PC-9 (cell line): ENCODE results near the gene CMIP. TPM values are rescaled to one million over a fixed set of nuclear protein-coding genes. Genes with fewer than 3 reads are reported as not detected.

ENCODE experiments used
- BruUV-seq: library from RNA; stranded (reverse); fragments of 400-500 nt; replicated peaks from 2 replicates; lab custom pipeline; 2021; lab: Mats Ljungman, UMichigan
- CTCF ChIA-PET: fragments of 300-600 bp; sonication (Branson Sonifier 250); formaldehyde crosslinking; loops from one replicate; lab custom pipeline; 2022; ENCODE audit warnings: antibody characterized with exemption; lab: Charles Lee
- POLR2A ChIA-PET: fragments of 300-600 bp; sonication (Branson Sonifier 250); formaldehyde crosslinking; loops from one replicate; lab custom pipeline; 2022; ENCODE audit warnings: antibody characterized with exemption; ENCODE audit not compliant: unreplicated experiment; lab: Charles Lee
- DNase-seq, 2 experiments: peaks; one replicate each; pipeline versions ENCODE4 v3.0.0 to v3.0.0-alpha.2; 2015 to 2022; ENCODE audit warnings: mixed read lengths in 1 of 2
- H2AFZ ChIP-seq: fragments of 200-600 bp; sonication (generic); 2 replicates; pipeline ENCODE4 v1.8.1; 2017; ENCODE audit warnings: antibody characterized with exemption
- H3F3A ChIP-seq: fragments of 200-600 bp; sonication (generic); 2 replicates; pipeline ENCODE4 v1.8.1; 2017; ENCODE audit warnings: antibody characterized with exemption, mild to moderate bottlenecking, low read depth; ENCODE audit not compliant: insufficient read depth
- H3K27ac ChIP-seq: fragments of 200-600 bp; sonication (generic); 2 replicates; pipeline ENCODE4 v1.6.1; 2016; ENCODE audit warnings: mixed run types
- H3K27me3 ChIP-seq: fragments of 200-600 bp; sonication (generic); 2 replicates; pipeline ENCODE4 v1.6.1; 2016; ENCODE audit warnings: low read depth, mixed run types; ENCODE audit not compliant: insufficient read depth
- H3K36me3 ChIP-seq: fragments of 200-600 bp; sonication (generic); 2 replicates; pipeline ENCODE4 v1.6.1; 2016; ENCODE audit warnings: low read depth, mixed run types
- H3K4me1 ChIP-seq: fragments of 200-600 bp; sonication (generic); replicated peaks from 2 replicates; pipeline ENCODE4 v1.6.1; 2016; ENCODE audit warnings: mixed run types; ENCODE audit not compliant: insufficient read depth
- H3K4me2 ChIP-seq: fragments of 200-600 bp; sonication (generic); 2 replicates; pipeline ENCODE4 v1.6.1; 2017; ENCODE audit warnings: mixed run types
- H3K4me3 ChIP-seq: fragments of 200-600 bp; sonication (generic); 2 replicates; pipeline ENCODE4 v1.6.1; 2016; ENCODE audit warnings: mixed run types
- H3K79me2 ChIP-seq: fragments of 200-600 bp; sonication (generic); 2 replicates; pipeline ENCODE4 v1.6.1; 2017; ENCODE audit warnings: low read depth, mixed run types
- H3K9me2 ChIP-seq: fragments of 200-600 bp; sonication (generic); 2 replicates; pipeline ENCODE4 v1.8.1; 2017; ENCODE audit warnings: mild to moderate bottlenecking; ENCODE audit not compliant: insufficient read depth
- H3K9me3 ChIP-seq: fragments of 200-600 bp; sonication (generic); 2 replicates; pipeline ENCODE4 v1.8.1; 2016; ENCODE audit warnings: low read depth; ENCODE audit not compliant: insufficient read depth
- H4K20me1 ChIP-seq: fragments of 200-600 bp; sonication (generic); 2 replicates; pipeline ENCODE4 v1.8.1; 2017; ENCODE audit not compliant: insufficient read depth
- EZH2 ChIP-seq: fragments of 200-600 bp; sonication (generic); IDR thresholded peaks from 2 replicates; pipeline ENCODE4 v1.8.0; 2017; ENCODE audit warnings: antibody characterized with exemption, low read depth
- intact Hi-C: fragments of 100-400 bp; cut with micrococcal nuclease; formaldehyde crosslinking; loops from one replicate; pipeline ENCODE4 v1.10.0; 2022; ENCODE audit not compliant: unreplicated experiment
- total RNA-seq: library from RNA; stranded (reverse); gene quantifications from 2 replicates; pipeline ENCODE4 v1.2.3, GENCODE V29; 2021
- TF ChIP-seq, protein P1 (sequence below): fragments of 200-600 bp; sonication (generic); conservative IDR thresholded peaks from 2 replicates; pipeline ENCODE4 v1.6.1; 2017; ENCODE audit warnings: mixed run types, antibody characterized with exemption, mild to moderate bottlenecking, moderate library complexity

The CMIP gene
- total RNA-seq, 1 experiment from 2014 or later: 96.6 TPM

- no peak overlapping the region for H3K4me2 ChIP-seq
- no peaks in the 10 kb centered on the region for H3K36me3 ChIP-seq
- BruUV-seq: no TSS peak
- ChIA-PET CTCF (no interaction called here), POLR2A (no interaction called here)
- TF ChIP-seq, protein P1, sequence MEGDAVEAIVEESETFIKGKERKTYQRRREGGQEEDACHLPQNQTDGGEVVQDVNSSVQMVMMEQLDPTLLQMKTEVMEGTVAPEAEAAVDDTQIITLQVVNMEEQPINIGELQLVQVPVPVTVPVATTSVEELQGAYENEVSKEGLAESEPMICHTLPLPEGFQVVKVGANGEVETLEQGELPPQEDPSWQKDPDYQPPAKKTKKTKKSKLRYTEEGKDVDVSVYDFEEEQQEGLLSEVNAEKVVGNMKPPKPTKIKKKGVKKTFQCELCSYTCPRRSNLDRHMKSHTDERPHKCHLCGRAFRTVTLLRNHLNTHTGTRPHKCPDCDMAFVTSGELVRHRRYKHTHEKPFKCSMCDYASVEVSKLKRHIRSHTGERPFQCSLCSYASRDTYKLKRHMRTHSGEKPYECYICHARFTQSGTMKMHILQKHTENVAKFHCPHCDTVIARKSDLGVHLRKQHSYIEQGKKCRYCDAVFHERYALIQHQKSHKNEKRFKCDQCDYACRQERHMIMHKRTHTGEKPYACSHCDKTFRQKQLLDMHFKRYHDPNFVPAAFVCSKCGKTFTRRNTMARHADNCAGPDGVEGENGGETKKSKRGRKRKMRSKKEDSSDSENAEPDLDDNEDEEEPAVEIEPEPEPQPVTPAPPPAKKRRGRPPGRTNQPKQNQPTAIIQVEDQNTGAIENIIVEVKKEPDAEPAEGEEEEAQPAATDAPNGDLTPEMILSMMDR: no peak
- no peak for TF ChIP-seq EZH2
- H3K27me3 ChIP-seq: no peaks in the 10 kb centered on the region
- H4K20me1 ChIP-seq: 0 out of 2 replicates have a peak, but pooled peaks cover 3% of the 10 kb centered on the region
- no peak overlapping the region for H3K27ac ChIP-seq
- H3K4me1 ChIP-seq: peaks cover 26% of the 10 kb centered on the region
- no peak overlapping the region for H3K4me3 ChIP-seq
- H3K9me2 ChIP-seq: no peaks in the 10 kb centered on the region
- H3K79me2 ChIP-seq: peaks cover 91% of the 10 kb centered on the region
- no peak overlapping the region for H2AFZ ChIP-seq
- intact Hi-C loops: no loop called here
- H3K9me3 ChIP-seq: no peaks in the 10 kb centered on the region
- DNase-seq: peak in 1 of 2 experiments; percentile 25
- peaks cover 38% of the 10 kb centered on the region; the same call in 1 of the 2 replicates for H3F3A ChIP-seq
These were observed 127.2 kb downstream of the CMIP start for GRCh38 chr16:81571592-81572385.

DNA sequence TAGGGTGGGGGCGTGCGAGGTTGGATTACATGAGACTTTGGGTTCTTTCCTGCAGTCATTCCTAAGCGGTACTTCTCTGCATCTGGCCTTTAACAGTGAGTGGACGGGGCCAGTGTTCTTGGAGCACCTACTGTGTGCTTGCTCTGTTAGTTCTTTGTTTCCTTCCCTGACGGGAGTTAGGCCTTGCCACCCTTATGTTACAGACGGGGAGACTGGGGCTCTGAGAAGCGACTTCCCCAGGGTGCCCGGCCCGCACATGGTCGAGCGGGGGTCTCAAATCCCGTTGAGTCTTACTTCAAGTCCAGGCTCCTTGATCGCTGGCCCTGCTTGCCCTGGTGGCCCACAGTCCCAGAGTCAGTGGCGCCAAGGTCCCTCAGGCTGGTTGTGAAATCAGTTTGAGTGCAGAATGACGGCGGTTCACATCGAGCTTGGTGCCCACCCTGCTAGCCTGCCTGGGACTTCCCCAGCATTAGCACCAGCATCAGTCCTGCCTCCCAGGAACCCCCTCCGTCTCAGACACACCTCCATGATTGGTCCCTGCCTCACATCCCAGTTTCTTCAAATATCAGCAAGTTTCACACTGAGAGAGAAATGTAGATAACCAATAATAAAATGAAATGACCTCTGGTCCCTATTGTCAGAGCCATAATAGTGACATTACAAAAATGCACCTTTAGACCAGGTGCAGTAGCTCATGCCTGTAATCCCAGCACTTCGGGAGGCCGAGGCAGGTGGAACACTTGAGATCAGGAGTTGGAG lies 128.0 kb downstream of the CMIP start:
- peak in 1 of 2 experiments; percentile 17 for DNase-seq
- H4K20me1 ChIP-seq: 0 out of 2 replicates have a peak, but pooled peaks cover 3% of the 10 kb centered on the region
- H2AFZ ChIP-seq: no peak overlapping the region
- intact Hi-C loops: no loop called here
- H3K27ac ChIP-seq: no peak overlapping the region
- no peak overlapping the region for H3K4me3 ChIP-seq
- peaks cover 21% of the 10 kb centered on the region for H3K4me1 ChIP-seq
- no peaks in the 10 kb centered on the region for H3K27me3 ChIP-seq
- ChIA-PET POLR2A (no interaction called here), CTCF (no interaction called here)
- no peaks in the 10 kb centered on the region for H3K9me3 ChIP-seq
- peaks cover 32% of the 10 kb centered on the region; the same call in 1 of the 2 replicates for H3F3A ChIP-seq
- TF ChIP-seq EZH2: no peak
- TF ChIP-seq, protein P1: no peak
- H3K4me2 ChIP-seq: no peak overlapping the region
- BruUV-seq: no TSS peak
- peaks cover 84% of the 10 kb centered on the region for H3K79me2 ChIP-seq
- no peaks in the 10 kb centered on the region for H3K36me3 ChIP-seq
- H3K9me2 ChIP-seq: no peaks in the 10 kb centered on the region

GRCh38 chr16:81573533-81574020 lies 129.0 kb downstream of the CMIP start:
- Histone ChIP-seq H3K4me2 (no peak overlapping the region), H2AFZ (no peak overlapping the region), H3K4me1 (peaks cover 11% of the 10 kb centered on the region), H3F3A (peaks cover 21% of the 10 kb centered on the region; the same call in 1 of the 2 replicates), H3K4me3 (no peak overlapping the region), H3K9me3 (no peaks in the 10 kb centered on the region), H4K20me1 (0 out of 2 replicates have a peak, but pooled peaks cover 3% of the 10 kb centered on the region), H3K79me2 (peaks cover 89% of the 10 kb centered on the region), H3K27ac (no peak overlapping the region), H3K27me3 (no peaks in the 10 kb centered on the region), H3K9me2 (no peaks in the 10 kb centered on the region), H3K36me3 (no peaks in the 10 kb centered on the region)
- TF ChIP-seq, protein P1: no peak
- no peak for TF ChIP-seq EZH2
- ChIA-PET CTCF (interaction anchor here (0.6 kb wide), 1 partner anchor 176 kb away, joined by 4 read pairs; no protein-coding TSS in a partner anchor), POLR2A (no interaction called here)
- peak in 1 of 2 experiments; percentile 18 for DNase-seq
- intact Hi-C loops: no loop called here
- no TSS peak for BruUV-seq
